ENCODE measurements around the gene SNUPN. TPM values are rescaled to one million over a fixed set of nuclear protein-coding genes. Genes with fewer than 3 reads are reported as not detected.

The SNUPN gene
- polyA plus RNA-seq, 1 experiment: 25.4 TPM

GRCh38 chr15:75577401-75578172 is 47.9 kb downstream of the SNUPN start:
- no peaks in the 10 kb centered on the region for H3K27me3 ChIP-seq (ENCODE audit: control insufficient read depth, insufficient read depth, low read length)
- peak overlapping the region; percentile 80 for H3K4me3 ChIP-seq (ENCODE audit: low read depth, low read length)
- CTCF ChIA-PET: interaction anchor here (0.7 to 1.2 kb wide), 3 partner anchors 33 to 142 kb away, joined by 3 to 5 read pairs (median 3); no protein-coding TSS in a partner anchor
- DNase-seq (ENCODE audit: low read depth): no peak
- TF ChIP-seq CTCF (IDR thresholded peaks at IDR 0.05; ENCODE audit: insufficient read depth, low read depth, low read length): no peak
- POLR2A ChIA-PET: no interaction called here
- no peaks in the 10 kb centered on the region for H3K36me3 ChIP-seq (ENCODE audit: control insufficient read depth, insufficient read depth, low read length)

- DNase-seq (ENCODE audit: low read depth): no peak
- no peak for TF ChIP-seq CTCF (IDR thresholded peaks at IDR 0.05; ENCODE audit: insufficient read depth, low read depth, low read length)
- ChIA-PET POLR2A (no interaction called here), CTCF (interaction anchor here (1.1 kb wide), 1 partner anchor 65 kb away, joined by 3 read pairs; no protein-coding TSS in a partner anchor)
- Histone ChIP-seq H3K4me3 (ENCODE audit: low read depth, low read length) (no peak overlapping the region), H3K27me3 (ENCODE audit: control insufficient read depth, insufficient read depth, low read length) (no peaks in the 10 kb centered on the region), H3K36me3 (ENCODE audit: control insufficient read depth, insufficient read depth, low read length) (0 out of 2 replicates have a peak, but pooled peaks cover 1% of the 10 kb centered on the region)
Observed at GRCh38 chr15:75573648-75574384, 51.7 kb downstream of the SNUPN start.

GRCh38 chr15:75570126-75570845 is 55.2 kb downstream of the SNUPN start:
- 0 out of 2 replicates have a peak, but pooled peaks cover 1% of the 10 kb centered on the region for H3K36me3 ChIP-seq (ENCODE audit: control insufficient read depth, insufficient read depth, low read length)
- H3K27me3 ChIP-seq (ENCODE audit: control insufficient read depth, insufficient read depth, low read length): no peaks in the 10 kb centered on the region
- no peak for TF ChIP-seq CTCF (IDR thresholded peaks at IDR 0.05; ENCODE audit: insufficient read depth, low read depth, low read length)
- CTCF ChIA-PET: no interaction called here
- POLR2A ChIA-PET: interaction anchor here (0.6 kb wide), 1 partner anchor 111 kb away, joined by 3 read pairs; no protein-coding TSS in a partner anchor
- no peak overlapping the region for H3K4me3 ChIP-seq (ENCODE audit: low read depth, low read length)
- no peak for DNase-seq (ENCODE audit: low read depth)

- ChIA-PET POLR2A (no interaction called here), CTCF (interaction anchor here (1.0 to 2.7 kb wide), 2 partner anchors 32 to 33 kb away, joined by 3 to 6 read pairs; no protein-coding TSS in a partner anchor)
- TF ChIP-seq CTCF (IDR thresholded peaks at IDR 0.05; ENCODE audit: insufficient read depth, low read depth, low read length): no peak
- Histone ChIP-seq H3K27me3 (ENCODE audit: control insufficient read depth, insufficient read depth, low read length) (no peaks in the 10 kb centered on the region), H3K36me3 (ENCODE audit: control insufficient read depth, insufficient read depth, low read length) (0 out of 2 replicates have a peak, but pooled peaks cover 1% of the 10 kb centered on the region), H3K4me3 (ENCODE audit: low read depth, low read length) (no peak overlapping the region)
- no peak for DNase-seq (ENCODE audit: low read depth)
Observed at GRCh38 chr15:75565062-75565970, 60.2 kb downstream of the SNUPN start.

Measured in BJ (cell line).